GM21723 (cell line): ENCODE results near the gene TBX3.

Experiments used
- ATAC-seq: cut with Tn5 transposase; IDR thresholded peaks from one replicate; pipeline ENCODE4 v1.9.1; 2021; ENCODE audit warnings: mild to moderate bottlenecking, moderate library complexity; ENCODE audit not compliant: unreplicated experiment

Gene TBX3

DNA sequence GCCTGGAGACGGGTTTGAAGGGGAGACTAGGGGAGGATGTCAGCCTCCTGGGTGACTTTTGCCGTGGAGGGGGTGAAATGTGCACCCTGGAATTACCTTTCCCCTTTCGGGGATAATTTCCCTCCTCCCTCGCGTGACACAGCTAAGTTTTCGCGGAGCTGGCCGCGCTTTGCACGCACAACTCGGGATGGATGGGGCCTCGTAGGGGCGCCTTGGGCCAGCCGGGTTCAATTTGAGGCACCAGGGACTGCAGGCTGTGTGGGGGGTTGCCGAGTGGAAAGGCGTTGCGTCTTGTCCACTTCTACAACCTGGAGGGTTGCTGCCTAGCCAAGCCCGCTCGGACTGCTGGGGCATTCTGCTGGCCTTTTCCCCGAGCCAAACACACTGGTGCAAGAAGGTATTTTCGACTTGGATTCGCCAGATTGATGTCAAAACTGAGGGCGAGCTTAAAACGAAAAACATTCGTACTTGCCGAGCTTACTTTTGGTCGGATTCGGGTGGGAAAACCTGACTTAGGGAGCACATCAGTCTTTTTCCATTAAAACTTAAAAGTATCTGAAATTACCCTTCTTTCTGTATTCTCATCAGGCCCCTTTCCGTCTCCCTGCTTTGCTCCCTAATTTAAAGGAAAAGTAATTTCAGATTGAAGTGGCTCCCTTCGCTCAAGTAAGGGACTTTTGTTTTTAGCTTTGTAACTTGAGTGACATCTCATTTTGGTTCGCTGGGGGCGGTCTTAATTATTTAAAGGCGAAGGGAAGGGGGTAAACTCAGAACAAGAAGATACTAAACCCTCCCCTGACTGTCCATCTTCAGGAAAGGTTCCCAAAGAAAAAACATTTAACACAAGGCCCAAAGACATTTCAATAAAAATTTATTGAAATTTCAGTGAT lies 14.3 kb downstream of the TBX3 start:
- no peak for ATAC-seq

DNA sequence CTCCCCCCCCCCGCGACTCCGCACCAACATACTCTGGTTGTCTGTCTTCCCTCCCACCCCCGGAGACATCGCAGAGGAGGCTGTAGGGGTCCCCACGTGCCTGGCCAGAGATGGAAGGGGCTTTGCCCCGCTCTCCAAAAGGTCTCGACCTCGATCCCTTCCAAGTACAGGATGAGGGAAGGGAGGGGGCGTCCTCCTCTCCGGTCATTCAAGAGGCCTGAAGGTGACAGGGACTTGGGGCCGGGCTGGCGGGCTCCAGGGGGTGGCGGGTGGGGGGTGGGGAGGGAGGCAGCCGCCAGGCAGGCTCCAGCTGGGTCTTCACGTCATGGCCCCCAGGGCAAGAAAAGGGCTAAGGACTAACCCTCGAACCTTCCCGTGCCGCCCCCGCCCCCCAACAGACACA lies 15.1 kb downstream of the TBX3 start:
- no peak for ATAC-seq

DNA sequence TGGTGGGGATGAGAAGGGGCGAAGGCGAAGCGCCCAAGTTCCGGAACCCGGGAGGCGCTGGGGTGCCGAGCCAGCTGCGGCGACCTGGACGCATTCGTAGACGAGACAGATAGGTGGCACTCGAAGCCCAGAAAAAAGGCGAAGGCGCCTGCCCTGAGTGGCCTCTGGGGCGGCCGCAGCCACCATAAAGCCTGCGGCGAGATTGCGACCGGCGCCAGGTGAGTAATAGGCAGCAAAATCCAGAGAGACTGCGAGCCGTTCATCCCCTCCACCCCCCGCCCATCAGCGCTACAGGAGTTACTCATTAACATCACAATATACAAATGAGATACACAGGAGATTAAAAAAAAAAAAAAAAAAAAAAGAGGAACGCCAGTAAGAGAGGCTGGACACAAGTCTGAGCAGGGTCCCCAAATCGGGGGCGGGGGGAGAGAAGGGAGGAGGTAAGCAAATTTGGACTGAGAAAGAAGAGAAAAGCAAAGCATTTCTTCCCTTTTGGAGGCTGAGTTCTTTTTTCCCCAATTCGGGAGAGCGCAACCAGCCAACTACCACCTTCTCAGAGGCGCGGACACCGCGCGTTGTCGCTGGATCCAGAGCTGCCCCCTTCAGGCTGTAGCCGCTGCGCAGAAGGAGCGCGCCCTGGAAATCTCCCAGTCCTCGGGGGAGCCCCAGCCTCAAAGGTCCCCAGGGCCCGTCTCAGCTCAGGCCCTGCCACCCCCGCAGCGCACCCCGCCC lies 15.7 kb downstream of the TBX3 start:
- no peak for ATAC-seq

DNA sequence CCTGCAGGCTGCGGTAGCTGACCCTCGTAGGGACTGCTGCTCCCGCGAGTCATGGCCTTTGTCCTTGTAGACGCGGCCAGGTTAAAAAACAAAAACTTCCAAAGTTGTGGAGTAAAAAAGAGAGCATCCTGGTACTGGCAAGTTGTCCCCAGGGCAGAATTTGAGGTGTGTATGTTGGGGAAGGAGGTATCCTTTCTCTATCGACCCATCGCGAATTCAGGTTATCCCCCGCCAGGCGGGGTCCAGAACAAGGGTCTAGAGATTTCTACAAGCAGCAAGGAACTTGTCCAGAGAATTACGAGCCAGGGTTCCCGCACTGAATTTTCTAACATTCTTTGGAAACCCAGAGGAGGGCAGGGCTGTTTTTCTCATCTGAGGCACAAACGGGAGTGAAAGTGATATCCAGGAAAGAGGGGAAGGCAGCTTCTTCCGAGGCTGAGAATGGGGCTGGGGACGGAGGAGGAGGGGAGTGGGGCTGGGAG lies 16.3 kb downstream of the TBX3 start:
- ATAC-seq, result no peak

DNA sequence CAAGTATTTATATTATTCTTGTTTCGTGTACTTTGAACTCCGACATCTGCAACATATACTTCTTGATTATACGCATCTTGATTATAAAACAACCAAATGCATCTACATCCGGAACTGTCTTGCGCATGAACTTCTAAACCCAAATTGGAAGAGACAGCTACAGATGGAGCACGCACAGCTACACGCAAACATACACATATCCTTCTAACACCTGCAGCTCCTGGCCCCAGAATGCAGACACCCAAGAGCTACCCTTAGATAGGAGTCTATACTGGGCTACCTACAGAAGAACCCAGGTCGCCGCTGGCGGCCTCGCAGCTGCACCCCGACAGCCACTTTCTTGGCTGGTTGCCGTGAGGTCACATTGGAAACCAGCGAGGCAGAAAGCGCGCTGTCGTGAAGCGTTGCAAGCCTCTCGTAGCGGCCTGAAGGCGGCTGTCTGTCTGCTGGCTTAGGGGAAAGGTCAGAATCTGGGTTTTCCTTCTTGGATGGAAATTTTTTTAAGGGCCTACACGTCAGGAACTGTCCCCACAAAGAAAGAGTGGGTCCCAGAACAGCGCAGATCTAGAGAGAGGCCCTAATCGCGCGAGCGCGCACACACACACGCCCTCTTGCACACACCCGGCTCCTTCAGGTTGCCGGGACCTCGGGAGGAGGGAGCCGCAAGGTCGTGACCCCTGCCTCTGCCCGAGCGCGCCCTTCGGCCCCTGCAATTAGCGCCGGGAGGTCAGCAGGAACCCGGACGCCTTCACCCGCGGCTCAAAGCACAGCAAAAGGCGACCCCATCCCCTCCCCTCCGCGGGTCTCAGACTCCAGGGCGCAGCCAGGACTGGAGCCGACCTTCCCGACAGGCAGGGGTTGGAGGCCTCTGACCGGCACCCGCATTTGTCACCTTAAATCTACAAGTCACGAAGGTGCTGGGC lies 17.0 kb downstream of the TBX3 start:
- ATAC-seq, result no peak

DNA sequence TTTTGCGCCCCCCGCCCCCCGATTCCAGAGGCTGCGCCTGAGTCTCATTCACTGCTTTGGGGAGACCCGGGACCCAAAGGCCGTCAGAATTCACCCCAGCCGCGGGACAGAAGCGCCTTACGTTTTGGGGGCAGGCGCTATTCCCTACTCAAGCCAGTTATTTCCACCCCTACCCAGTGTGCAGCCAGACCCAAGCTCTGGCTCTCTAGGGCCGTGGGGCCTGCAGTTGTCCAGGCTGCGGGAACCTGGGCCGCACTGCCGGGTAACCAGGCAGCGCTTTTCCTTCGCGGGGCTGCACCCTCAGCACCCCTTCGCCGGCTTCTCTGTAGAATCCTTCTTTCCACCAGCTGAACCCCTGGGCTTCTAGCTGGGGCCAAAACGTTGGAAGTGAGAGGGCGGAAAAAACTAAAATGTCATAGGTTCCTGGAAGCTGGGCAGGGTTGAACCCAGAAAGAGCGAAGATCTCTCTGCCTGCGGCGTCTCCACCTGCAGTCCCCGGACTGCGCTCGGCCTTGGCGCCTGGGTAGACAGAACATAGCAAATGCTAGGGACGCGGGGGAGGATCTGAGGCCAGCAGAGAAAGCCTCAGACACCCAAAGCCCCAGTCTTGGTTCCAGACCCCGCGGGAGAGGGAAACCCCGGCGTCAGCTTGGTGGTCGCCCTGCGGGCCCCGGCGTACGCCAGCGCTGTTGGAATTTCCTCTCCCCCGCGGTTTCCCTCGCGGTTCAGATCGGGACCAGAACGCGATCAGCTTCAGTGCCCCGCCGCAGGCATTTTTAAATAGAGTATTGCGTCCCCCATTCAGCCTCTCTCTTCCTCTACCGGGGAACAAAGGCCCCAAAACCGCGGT lies 18.3 kb downstream of the TBX3 start:
- ATAC-seq, result no peak

DNA sequence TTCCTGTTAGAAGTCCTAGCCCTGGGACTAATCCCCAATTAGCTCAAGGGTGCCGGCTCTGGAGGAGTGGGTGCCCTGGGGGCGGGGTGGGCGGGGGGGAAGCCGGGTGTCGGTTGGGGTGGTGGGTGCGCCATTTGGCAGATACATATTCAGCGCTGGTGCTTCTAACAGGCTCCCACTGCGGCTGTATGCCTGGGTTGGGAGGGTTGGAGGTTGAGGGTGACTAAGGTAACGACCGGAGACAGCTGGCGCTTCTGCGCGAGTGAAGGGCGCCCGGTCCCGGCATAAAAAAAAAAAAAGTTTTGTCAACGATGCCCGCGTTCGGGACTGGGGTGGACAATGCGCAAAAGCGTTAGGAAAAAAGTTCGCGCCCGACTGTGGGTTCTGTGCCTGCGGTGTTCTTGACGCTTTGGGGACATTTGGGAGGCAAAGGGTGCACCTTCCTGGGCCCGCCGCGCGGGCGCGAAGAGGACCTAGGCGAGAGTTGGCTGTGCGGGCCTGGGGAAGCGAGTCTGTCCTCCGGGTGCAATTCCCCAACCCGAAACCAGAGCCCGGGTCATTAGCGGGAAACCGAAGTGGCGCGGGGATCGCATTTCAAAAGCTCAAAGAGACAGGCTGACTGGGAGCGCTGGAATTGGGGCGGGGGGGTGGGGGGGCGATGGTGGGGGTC lies 19.2 kb downstream of the TBX3 start:
- ATAC-seq, result no peak

DNA sequence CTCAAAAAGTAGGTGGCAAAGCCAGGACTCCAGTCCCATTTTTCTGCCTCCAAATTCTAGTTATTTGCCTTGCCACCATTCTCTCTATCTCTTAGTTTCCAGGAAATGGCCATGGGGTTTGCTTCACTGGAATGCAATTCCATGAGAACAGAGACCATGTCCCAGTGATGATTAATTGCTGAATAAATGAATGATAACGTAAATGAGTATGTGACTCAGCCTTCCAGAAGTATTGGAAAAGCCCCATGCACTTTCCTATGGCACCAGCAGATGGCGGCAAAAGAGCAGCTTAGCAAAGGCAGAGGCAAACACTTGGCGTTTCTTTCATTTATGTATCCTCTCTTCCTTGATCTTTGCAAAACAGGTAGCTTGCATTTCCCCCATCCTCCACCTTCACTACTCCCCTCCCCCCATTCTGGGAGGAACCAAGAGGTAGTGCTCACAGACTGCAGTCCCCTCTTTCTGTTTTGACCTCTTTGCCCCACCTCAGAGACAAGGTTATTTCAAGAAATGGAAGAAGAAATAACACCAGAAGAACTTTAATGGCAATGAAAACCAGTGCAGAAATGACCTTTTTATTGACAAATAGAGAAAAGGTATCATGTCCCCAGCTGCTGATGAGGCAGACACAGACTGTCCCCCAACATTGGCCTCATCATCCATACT lies 21.3 kb downstream of the TBX3 start:
- no peak for ATAC-seq

DNA sequence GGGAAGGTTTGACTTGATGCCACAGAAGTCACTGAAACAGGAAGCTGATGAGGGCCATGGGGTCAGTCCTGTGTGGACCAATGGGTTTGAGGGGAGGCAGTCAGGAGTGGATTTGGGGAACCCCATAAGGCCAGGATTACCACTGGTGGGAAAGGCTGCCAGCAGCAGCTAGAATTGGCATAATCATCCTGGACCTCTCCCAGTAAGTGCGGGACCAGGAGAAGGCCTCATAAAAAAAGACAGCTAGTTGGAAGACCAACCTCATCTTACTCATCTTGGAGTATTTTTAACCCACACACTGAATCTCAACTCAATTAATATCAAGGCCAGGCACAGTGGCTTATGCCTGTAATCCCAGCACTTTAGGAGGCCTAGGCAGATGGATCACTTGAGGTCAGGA lies 22.7 kb downstream of the TBX3 start:
- no peak for ATAC-seq

DNA sequence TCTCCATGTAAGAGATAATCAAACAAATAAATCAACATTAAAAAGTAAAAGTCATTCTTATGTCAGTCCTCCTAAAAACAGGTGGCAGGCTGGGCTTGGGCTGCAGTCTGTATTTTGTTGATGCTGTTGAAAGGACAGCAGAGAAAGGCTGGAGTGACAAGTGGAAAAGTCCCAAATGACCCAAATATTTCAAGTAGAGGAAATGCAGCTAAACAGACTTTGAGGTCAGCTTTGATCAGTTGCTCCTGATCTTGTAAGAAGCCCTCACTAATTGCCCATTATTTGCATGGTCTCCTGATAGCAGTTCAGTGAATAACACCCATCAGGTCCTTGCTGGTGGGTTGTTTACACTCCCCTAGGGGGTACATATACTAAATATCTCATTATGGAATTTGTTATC lies 24.9 kb downstream of the TBX3 start:
- no peak for ATAC-seq

DNA sequence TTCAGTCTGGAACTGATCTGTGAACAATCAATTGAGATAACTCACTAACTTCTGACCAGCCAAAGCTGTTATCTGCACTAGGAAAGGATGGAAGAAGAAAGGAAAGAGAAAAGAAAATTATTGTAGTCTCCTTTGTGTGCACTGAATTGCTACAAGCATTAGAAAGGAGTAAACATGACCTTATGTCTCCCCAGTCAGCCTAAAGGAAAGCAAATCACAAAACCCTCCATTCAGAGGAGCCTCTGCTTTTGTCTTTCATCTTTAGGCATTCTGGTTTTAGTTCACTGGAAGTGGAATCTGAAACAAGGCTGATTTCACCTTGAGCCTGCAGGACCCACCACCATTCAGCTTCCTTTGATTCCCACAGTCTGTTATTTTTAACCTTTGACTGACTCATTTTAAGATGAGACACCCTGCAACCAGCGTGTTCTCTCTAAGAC lies 26.0 kb downstream of the TBX3 start:
- no peak for ATAC-seq

DNA sequence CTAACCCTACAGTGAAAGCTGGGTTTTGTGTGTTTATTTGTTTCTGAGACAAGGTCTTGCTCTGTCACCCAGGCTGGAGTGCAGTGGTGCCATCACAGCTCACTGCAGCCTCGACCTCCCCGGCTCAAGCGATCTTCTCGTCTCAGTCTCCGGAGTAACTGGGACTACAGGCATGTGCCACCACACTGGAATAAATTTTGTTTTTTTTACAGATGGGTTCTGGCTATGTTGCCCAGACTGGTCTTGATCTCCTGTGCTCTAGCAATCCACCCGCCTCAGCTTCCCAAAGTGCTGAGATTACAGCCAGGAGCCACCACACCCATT lies 26.4 kb downstream of the TBX3 start:
- ATAC-seq, result no peak

DNA sequence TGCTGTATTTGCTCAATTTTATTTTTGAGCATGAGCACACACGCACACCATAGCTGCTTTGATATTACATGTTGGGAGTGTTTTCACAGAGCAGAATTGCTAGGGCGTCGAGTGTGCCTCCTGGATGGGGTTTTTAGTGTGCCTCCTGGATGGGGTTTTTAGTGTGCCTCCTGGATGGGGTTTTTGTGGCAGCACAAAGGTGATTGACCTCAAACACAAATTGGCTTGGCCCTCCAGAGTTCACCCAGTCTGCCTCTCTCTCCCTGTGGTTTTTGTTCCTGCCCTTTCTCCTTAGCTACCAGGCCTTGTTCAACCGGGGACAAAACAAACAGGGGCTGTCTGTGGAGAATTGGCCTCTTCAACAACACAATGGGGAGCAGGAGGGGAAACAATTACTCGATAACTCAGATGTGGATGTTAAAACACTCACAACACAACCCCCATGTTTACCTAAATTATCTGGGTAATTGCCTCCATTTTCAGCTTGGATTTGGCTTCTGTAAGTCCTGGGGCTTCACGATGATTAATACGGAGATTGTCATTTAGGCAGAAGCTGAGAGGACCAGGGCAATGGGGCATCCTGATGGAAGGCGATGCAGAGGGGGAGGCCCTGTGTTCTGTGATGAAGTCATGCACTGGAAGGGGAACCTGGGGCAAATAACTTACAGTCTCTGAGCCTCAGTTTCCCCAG lies 26.9 kb downstream of the TBX3 start:
- ATAC-seq, result no peak

DNA sequence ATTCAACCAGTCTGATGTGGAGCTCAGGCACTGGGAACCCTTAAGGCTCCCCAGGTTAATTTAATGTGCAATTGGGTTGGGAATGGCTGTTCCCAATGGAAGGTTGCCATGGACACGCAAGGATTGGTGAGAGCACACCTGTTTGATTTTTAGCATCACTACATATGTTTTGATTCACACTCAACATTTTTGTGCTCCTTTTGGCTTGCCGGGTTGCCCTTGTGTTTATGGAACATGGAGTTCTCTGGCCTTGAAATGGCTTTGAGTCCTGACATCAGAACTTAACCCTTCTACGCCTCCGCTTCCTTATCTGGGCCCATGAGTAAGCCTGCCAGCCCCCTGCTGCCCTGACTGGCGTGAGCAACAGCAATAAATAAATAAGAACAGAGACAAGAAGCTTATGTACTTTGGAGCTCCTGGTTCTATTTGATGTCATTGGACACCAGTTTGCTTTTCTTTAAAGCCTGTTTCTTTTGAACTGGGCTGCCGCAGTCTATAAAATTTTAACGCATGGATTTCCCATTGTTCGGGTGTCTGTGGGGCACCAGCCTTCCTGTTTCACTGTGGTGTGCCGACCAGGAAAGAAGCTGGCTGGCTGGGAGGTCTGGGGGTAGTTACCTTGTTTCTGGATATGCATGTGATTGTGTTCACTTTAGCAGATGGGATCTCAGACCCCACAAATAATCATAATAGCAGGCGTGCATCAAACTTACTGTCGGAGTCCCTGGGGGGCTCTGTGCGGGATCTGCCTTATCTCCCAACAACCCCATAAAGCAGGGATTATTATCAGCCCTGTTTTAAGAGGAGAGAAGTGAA lies 27.8 kb downstream of the TBX3 start:
- ATAC-seq, result no peak

DNA sequence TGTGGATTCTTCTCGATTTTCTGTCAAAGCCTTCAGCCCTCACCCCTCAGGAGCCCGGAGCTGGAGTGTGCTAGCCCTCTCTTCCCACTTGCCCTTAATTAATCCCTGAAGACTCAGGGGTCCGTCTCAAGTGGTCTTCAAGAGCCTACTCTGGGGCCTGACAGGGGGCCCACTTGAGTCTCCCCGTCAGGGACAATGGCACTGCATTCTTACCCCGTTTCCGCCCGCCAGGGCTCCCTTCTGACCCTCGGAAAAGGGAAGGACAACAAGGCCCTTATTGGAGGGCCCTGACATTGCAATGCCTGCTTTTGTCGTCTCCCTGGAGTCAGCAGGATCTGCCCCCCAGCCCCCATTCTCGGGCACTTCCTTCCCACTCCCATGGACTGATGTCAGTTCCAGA lies 34.4 kb downstream of the TBX3 start:
- ATAC-seq, result no peak

DNA sequence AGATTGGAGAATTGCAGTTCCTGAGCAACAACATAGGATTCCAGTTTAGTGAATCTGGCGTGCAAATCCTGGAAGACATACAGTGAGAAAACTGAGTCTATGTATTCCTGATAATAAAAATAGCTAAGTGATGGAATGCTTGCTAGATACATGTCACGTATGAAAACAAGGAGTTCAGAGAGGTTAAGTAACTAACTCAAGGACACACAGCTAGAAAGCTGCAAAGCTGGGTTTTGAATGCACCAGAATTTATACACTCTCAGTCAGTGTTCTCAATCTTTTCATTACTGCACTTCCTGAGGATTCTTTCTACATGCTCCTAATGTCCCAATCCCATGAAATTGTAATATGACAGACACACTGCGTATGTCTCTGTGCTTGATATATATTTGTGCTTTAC lies 35.3 kb downstream of the TBX3 start:
- ATAC-seq, result no peak

DNA sequence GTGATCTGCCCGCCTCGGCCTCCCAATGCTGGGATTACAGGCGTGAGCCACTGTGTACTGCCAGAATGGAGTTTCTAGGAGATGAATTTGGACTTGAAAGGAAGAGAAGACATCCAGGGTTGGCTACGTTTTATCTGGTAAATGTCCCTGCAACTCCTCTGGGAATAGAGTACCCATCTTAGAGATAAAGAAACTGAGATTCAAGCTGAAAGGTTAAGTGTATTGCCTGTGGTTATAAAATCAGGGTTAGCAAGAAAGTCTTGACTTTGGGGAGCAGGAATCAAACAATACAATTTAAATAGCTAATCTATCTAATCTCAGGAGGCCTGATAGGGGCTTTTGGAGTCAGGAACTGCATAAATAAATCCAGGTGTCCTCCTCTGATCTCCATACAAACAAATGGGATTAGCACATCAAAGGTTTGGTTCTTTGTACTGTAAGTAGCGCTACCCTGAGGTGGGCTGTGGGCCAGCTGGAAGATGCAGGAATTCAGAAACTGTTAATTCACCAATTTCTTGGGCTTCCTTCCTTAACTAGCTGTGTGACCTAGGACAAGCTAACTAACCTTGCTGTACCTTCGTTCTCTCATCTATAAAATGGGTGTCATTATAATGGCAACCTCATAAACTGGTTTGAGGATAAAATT lies 45.1 kb downstream of the TBX3 start:
- no peak for ATAC-seq
